HL-60 (cell line): ENCODE data around the gene CHST11.

Experiments used
- GABPA ChIP-seq: IDR thresholded peaks from 2 replicates; pipeline ENCODE4 v1.6.1; 2012; ENCODE audit warnings: low read depth
- POLR2AphosphoS5 ChIP-seq: IDR thresholded peaks from 2 replicates; pipeline ENCODE4 v1.6.1; 2012; ENCODE audit warnings: low read depth
- TF ChIP-seq, protein P1 (sequence below): IDR thresholded peaks from one replicate; pipeline ENCODE4 v1.5.1; 2011; ENCODE audit warnings: low read length, control low read depth, inconsistent platforms; ENCODE audit not compliant: insufficient read depth
- TF ChIP-seq, protein P2 (sequence below): IDR thresholded peaks from 2 replicates; pipeline ENCODE4 v1.6.1; 2012; ENCODE audit warnings: low read depth; ENCODE audit not compliant: insufficient replicate concordance

DNA sequence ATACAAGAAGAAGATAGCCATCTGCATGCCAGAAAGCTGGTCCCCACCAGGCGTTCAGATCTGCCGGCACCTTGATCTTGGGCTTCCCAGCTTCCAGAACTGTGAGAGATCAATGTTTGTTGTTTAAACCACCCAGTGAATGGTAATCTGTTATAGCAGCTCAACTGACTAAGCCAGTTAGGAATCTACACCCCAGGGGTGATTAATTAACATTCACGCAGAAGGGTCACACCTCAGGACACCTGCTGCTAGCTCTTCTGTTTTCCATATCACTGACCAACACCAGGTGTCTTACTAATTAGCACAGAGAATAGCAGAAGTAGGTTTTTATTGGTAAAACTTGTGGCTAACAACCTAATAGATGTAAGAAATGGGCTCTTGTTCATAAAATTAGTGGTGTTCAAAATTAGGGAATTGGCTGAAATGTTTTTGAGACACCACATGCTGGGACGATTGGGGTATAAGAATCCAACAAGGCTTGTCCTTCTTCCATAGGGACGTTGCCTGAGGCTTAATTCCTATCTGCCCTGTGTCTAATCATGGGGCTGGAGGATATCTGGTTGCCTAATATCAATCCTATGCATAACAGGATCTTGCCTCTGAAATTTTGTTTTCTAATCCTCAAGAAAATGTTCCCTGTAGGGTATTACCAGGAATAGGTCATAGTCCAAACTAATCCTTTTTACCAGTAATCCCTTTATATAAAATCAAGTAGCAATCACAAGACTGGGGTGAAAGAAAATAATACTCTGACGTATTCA is 42.0 kb upstream of the CHST11 start:
- TF ChIP-seq, protein P1, sequence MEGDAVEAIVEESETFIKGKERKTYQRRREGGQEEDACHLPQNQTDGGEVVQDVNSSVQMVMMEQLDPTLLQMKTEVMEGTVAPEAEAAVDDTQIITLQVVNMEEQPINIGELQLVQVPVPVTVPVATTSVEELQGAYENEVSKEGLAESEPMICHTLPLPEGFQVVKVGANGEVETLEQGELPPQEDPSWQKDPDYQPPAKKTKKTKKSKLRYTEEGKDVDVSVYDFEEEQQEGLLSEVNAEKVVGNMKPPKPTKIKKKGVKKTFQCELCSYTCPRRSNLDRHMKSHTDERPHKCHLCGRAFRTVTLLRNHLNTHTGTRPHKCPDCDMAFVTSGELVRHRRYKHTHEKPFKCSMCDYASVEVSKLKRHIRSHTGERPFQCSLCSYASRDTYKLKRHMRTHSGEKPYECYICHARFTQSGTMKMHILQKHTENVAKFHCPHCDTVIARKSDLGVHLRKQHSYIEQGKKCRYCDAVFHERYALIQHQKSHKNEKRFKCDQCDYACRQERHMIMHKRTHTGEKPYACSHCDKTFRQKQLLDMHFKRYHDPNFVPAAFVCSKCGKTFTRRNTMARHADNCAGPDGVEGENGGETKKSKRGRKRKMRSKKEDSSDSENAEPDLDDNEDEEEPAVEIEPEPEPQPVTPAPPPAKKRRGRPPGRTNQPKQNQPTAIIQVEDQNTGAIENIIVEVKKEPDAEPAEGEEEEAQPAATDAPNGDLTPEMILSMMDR = no peak
- TF ChIP-seq GABPA = no peak
- no peak for TF ChIP-seq POLR2AphosphoS5
- TF ChIP-seq, protein P2, sequence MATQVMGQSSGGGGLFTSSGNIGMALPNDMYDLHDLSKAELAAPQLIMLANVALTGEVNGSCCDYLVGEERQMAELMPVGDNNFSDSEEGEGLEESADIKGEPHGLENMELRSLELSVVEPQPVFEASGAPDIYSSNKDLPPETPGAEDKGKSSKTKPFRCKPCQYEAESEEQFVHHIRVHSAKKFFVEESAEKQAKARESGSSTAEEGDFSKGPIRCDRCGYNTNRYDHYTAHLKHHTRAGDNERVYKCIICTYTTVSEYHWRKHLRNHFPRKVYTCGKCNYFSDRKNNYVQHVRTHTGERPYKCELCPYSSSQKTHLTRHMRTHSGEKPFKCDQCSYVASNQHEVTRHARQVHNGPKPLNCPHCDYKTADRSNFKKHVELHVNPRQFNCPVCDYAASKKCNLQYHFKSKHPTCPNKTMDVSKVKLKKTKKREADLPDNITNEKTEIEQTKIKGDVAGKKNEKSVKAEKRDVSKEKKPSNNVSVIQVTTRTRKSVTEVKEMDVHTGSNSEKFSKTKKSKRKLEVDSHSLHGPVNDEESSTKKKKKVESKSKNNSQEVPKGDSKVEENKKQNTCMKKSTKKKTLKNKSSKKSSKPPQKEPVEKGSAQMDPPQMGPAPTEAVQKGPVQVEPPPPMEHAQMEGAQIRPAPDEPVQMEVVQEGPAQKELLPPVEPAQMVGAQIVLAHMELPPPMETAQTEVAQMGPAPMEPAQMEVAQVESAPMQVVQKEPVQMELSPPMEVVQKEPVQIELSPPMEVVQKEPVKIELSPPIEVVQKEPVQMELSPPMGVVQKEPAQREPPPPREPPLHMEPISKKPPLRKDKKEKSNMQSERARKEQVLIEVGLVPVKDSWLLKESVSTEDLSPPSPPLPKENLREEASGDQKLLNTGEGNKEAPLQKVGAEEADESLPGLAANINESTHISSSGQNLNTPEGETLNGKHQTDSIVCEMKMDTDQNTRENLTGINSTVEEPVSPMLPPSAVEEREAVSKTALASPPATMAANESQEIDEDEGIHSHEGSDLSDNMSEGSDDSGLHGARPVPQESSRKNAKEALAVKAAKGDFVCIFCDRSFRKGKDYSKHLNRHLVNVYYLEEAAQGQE = no peak
